H1 (cell line): ENCODE results near the gene ABHD12B. TPM values are rescaled to one million over a fixed set of nuclear protein-coding genes. Genes with fewer than 3 reads are reported as not detected.

Source experiments
- CTCF ChIA-PET: fragments of 300-600 bp; sonication (Branson Sonifier 250); formaldehyde crosslinking; loops from one replicate; lab custom pipeline; 2021; ENCODE audit not compliant: partially characterized antibody; lab: Charles Lee
- POLR2A ChIA-PET: fragments of 300-600 bp; sonication (Branson Sonifier 250); formaldehyde crosslinking; loops from one replicate; lab custom pipeline; 2021; ENCODE audit warnings: inconsistent platforms; ENCODE audit not compliant: partially characterized antibody; lab: Charles Lee
- DNase-seq, 2 experiments: peaks; one replicate each; pipeline versions ENCODE4 v3.0.0 to v3.0.0-alpha.2; 2010 to 2022; ENCODE audit warnings: low spot score in 2 of 2, low read depth in 1 of 2, mixed read lengths in 1 of 2
- FAIRE-seq: peaks from 2 replicates; lab custom pipeline; 2011; peaks lifted over from hg19 to GRCh38; lab: Jason Lieb, UNC
- H2AFZ ChIP-seq: 2 replicates; pipeline ENCODE4 v1.8.1; 2012; ENCODE audit warnings: low read length, inconsistent platforms
- H2AK5ac ChIP-seq: 2 replicates; pipeline ENCODE4 v1.6.1; 2013; ENCODE audit warnings: low read depth, low read length
- H2BK120ac ChIP-seq: replicated peaks from 2 replicates; pipeline ENCODE3; 2013; ENCODE audit warnings: low read depth, low read length, inconsistent platforms
- H2BK12ac ChIP-seq: 2 replicates; pipeline ENCODE4 v1.6.1; 2013; ENCODE audit warnings: low read depth, low read length
- H2BK15ac ChIP-seq: 2 replicates; pipeline ENCODE4 v1.6.1; 2013; ENCODE audit warnings: low read length
- H2BK20ac ChIP-seq: 2 replicates; pipeline ENCODE4 v1.6.1; 2013; ENCODE audit warnings: low read length
- H2BK5ac ChIP-seq: 2 replicates; pipeline ENCODE4 v1.6.1; 2013; ENCODE audit warnings: low read depth, low read length
- H3K14ac ChIP-seq: 2 replicates; pipeline ENCODE4 v1.6.1; 2013; ENCODE audit warnings: inconsistent platforms; ENCODE audit not compliant: insufficient read length
- H3K18ac ChIP-seq: 2 replicates; pipeline ENCODE4 v1.6.1; 2013; ENCODE audit warnings: low read length; ENCODE audit errors: extremely low read depth
- H3K23ac ChIP-seq: 2 replicates; pipeline ENCODE4 v1.6.1; 2013; ENCODE audit warnings: inconsistent platforms; ENCODE audit not compliant: insufficient read length
- H3K23me2 ChIP-seq: 2 replicates; pipeline ENCODE4 v1.6.1; 2013; ENCODE audit warnings: low read depth, low read length
- H3K27ac ChIP-seq: 2 replicates; pipeline ENCODE4 v1.6.1; 2011; ENCODE audit warnings: low read depth, low read length, inconsistent platforms
- H3K27me3 ChIP-seq, 4 experiments: replicated peaks in 1 of 4; 1 replicate in 1 of 4; 2 replicates in 3 of 4; pipeline versions ENCODE4 v1.6.1 to v1.8.1; 2011 to 2013; ENCODE audit warnings: low read length in 3 of 4, mild to moderate bottlenecking in 3 of 4, inconsistent platforms in 2 of 4, mixed read lengths in 2 of 4, moderate library complexity in 1 of 4; ENCODE audit not compliant: control insufficient read depth in 3 of 4, insufficient read depth in 3 of 4; ENCODE audit errors: extremely low read depth in 1 of 4
- H3K36me3 ChIP-seq, 4 experiments: 2 replicates each; pipeline versions ENCODE4 v1.6.1 to v1.8.1; 2011 to 2013; ENCODE audit warnings: mild to moderate bottlenecking in 4 of 4, low read length in 3 of 4, moderate library complexity in 2 of 4, control low read depth in 1 of 4, inconsistent platforms in 1 of 4; ENCODE audit not compliant: insufficient read depth in 4 of 4, control insufficient read depth in 2 of 4
- H3K4ac ChIP-seq: replicated peaks from 2 replicates; pipeline ENCODE3; 2013; ENCODE audit warnings: low read length, low read depth, mixed read lengths, inconsistent platforms; ENCODE audit not compliant: insufficient read length
- H3K4me1 ChIP-seq, 4 experiments: replicated peaks in 1 of 4; 1 replicate in 1 of 4; 2 replicates in 3 of 4; pipeline versions ENCODE4 v1.6.1 to v1.8.1; 2011 to 2013; ENCODE audit warnings: low read length in 3 of 4, inconsistent platforms in 2 of 4, mixed read lengths in 1 of 4; ENCODE audit not compliant: insufficient read depth in 4 of 4, control insufficient read depth in 3 of 4
- H3K4me2 ChIP-seq, 2 experiments: 2 replicates each; pipeline versions ENCODE4 v1.6.1 to v1.8.1; 2011 to 2013; ENCODE audit warnings: low read depth in 2 of 2, low read length in 2 of 2, control low read depth in 1 of 2, inconsistent platforms in 1 of 2, mild to moderate bottlenecking in 1 of 2; ENCODE audit not compliant: insufficient read depth in 1 of 2
- H3K4me3 ChIP-seq, 4 experiments: fragments of 200-600, 300-600 bp in 1 of 4; sonication (generic), shearing (Covaris generic), sonication (Bioruptor Twin) in 1 of 4; 2 replicates each; pipeline versions ENCODE4 v1.5.1 to v1.8.1; 2011 to 2016; ENCODE audit warnings: low read length in 4 of 4, low read depth in 3 of 4, control low read depth in 2 of 4, inconsistent platforms in 2 of 4, mild to moderate bottlenecking in 2 of 4, mixed read lengths in 1 of 4, moderate library complexity in 1 of 4; ENCODE audit not compliant: insufficient read depth in 2 of 4; ENCODE audit errors: extremely low read depth in 1 of 4
- H3K56ac ChIP-seq: replicated peaks from 2 replicates; pipeline ENCODE3; 2013; ENCODE audit warnings: low read depth, mild to moderate bottlenecking, mixed read lengths, low read length, inconsistent platforms; ENCODE audit not compliant: insufficient read length
- H3K79me1 ChIP-seq: 2 replicates; pipeline ENCODE4 v1.6.1; 2013; ENCODE audit warnings: low read depth, low read length, control low read depth
- H3K79me2 ChIP-seq, 2 experiments: 2 replicates each; pipeline versions ENCODE4 v1.6.1 to v1.8.1; 2012 to 2013; ENCODE audit warnings: low read length in 2 of 2, mild to moderate bottlenecking in 2 of 2, inconsistent platforms in 1 of 2; ENCODE audit not compliant: insufficient read depth in 2 of 2, control insufficient read depth in 1 of 2
- H3K9ac ChIP-seq, 4 experiments: replicated peaks in 1 of 4; 1 replicate in 1 of 4; 2 replicates in 3 of 4; pipeline versions ENCODE4 v1.6.1 to v1.8.1; 2011 to 2013; ENCODE audit warnings: low read depth in 3 of 4, low read length in 3 of 4, control low read depth in 2 of 4, mild to moderate bottlenecking in 2 of 4, moderate library complexity in 2 of 4, inconsistent platforms in 1 of 4; ENCODE audit errors: extremely low read depth in 1 of 4
- H3K9me3 ChIP-seq, 2 experiments: 2 replicates each; pipeline versions ENCODE4 v1.6.1 to v1.8.1; 2012 to 2013; ENCODE audit warnings: mild to moderate bottlenecking in 2 of 2, moderate library complexity in 2 of 2, control low read depth in 1 of 2, inconsistent platforms in 1 of 2, low read depth in 1 of 2, low read length in 1 of 2, mixed read lengths in 1 of 2; ENCODE audit not compliant: insufficient read depth in 2 of 2
- H4K20me1 ChIP-seq, 2 experiments: replicated peaks in 1 of 2; 2 replicates each; pipeline versions ENCODE3 to v1.8.1; 2011 to 2013; ENCODE audit warnings: inconsistent platforms in 2 of 2, low read length in 2 of 2, mild to moderate bottlenecking in 1 of 2; ENCODE audit not compliant: insufficient read depth in 2 of 2, control insufficient read depth in 1 of 2
- H4K5ac ChIP-seq: 2 replicates; pipeline ENCODE4 v1.6.1; 2013; ENCODE audit warnings: low read length, low read depth, mixed read lengths, inconsistent platforms; ENCODE audit not compliant: insufficient read length
- H4K8ac ChIP-seq: 2 replicates; pipeline ENCODE4 v1.8.0; 2013; ENCODE audit warnings: mild to moderate bottlenecking, moderate library complexity, low read length, inconsistent platforms; ENCODE audit not compliant: insufficient read depth; ENCODE audit errors: extremely low read depth
- H4K91ac ChIP-seq: replicated peaks from 2 replicates; pipeline ENCODE3; 2013; ENCODE audit warnings: low read length, mixed read lengths, inconsistent platforms; ENCODE audit not compliant: insufficient read length
- CTCF ChIP-seq, 3 experiments: IDR thresholded peaks; 1 replicate in 2 of 3; 2 replicates in 1 of 3; pipeline versions ENCODE4 v1.5.1 to v1.6.1; 2011; ENCODE audit warnings: low read length in 3 of 3, mild to moderate bottlenecking in 3 of 3, inconsistent platforms in 2 of 3, low read depth in 1 of 3, moderate library complexity in 1 of 3; ENCODE audit not compliant: insufficient read depth in 1 of 3; ENCODE audit errors: control extremely low read depth in 1 of 3
- EP300 ChIP-seq, 2 experiments: IDR thresholded peaks; 1 replicate in 1 of 2; 2 replicates in 1 of 2; pipeline ENCODE4 v1.6.1; 2011 to 2012; ENCODE audit warnings: low read depth in 2 of 2, low read length in 2 of 2, mild to moderate bottlenecking in 2 of 2, borderline replicate concordance in 1 of 2, inconsistent platforms in 1 of 2, moderate library complexity in 1 of 2
- GABPA ChIP-seq: IDR thresholded peaks from 2 replicates; pipeline ENCODE4 v1.6.1; 2011; ENCODE audit warnings: mild to moderate bottlenecking, low read length, moderate library complexity, borderline replicate concordance; ENCODE audit not compliant: insufficient read depth
- KDM1A ChIP-seq: fragments of 200-600, 300-600 bp; sonication (generic); IDR thresholded peaks from 2 replicates; pipeline ENCODE4 v1.7.1; 2016; ENCODE audit warnings: mild to moderate bottlenecking, low read length, borderline replicate concordance
- MAX ChIP-seq: IDR thresholded peaks from 2 replicates; pipeline ENCODE4 v1.6.1; 2012; ENCODE audit warnings: inconsistent platforms
- SP2 ChIP-seq: IDR thresholded peaks from 2 replicates; pipeline ENCODE4 v1.6.1; 2012; ENCODE audit warnings: mild to moderate bottlenecking, low read length, inconsistent platforms
- WGBS, 2 experiments: shearing (Covaris generic) in 1 of 2; methylation state at CpG; one replicate each; pipeline versions ENCODE4 v1.1.6 to v1.1.7; 2013 to 2015; ENCODE audit warnings: low lambda C conversion rate in 2 of 2, mixed read lengths in 2 of 2, inconsistent platforms in 1 of 2, low coverage in 1 of 2, missing lambda C conversion rate in 1 of 2; ENCODE audit not compliant: insufficient replicate concordance in 2 of 2, insufficient coverage in 1 of 2, insufficient read length in 1 of 2; ENCODE audit errors: extremely low coverage in 1 of 2, missing lambda C conversion rate in 1 of 2; 5-methylcytosine and 5-hydroxymethylcytosine counted together
- polyA plus RNA-seq, 7 experiments: library from polyadenylated mRNA; depleted of rRNA in 3 of 7; stranded (reverse) in 5 of 7; unstranded in 2 of 7; fragments of >200 nt in 5 of 7; fragments of 200-250 nt in 2 of 7; gene quantifications; 1 replicate in 5 of 7; 2 replicates in 1 of 7; 4 replicates in 1 of 7; pipeline versions ENCODE4 v1.2.1 to v1.2.3, GENCODE V29; 2011 to 2013; ENCODE audit warnings: missing spikeins in 2 of 7, mixed read lengths in 2 of 7
- total RNA-seq: library from RNA; stranded (reverse); fragmentation: NEBNext Ultra II Directional; extraction: Animal tissue kit (Norgen Biotek cat#: 25700); gene quantifications from 2 replicates; pipeline ENCODE4 v1.2.1, GENCODE V29; 2021

Gene ABHD12B
- total and polyA plus RNA-seq, 2 of the 8 experiments (the other 6 are each of a cell fraction or from before 2014, with no cell fraction given): 4.0 to 102 TPM

- no peaks in the 10 kb centered on the region for H3K27me3 ChIP-seq
- H3K56ac ChIP-seq: no peak overlapping the region
- no peaks in the 10 kb centered on the region for H3K79me2 ChIP-seq
- no peaks in the 10 kb centered on the region for H3K79me1 ChIP-seq
- H3K27ac ChIP-seq: no peak overlapping the region
- H2AFZ ChIP-seq: no peak overlapping the region
- no peak overlapping the region for H3K14ac ChIP-seq
- no peaks in the 10 kb centered on the region for H3K9me3 ChIP-seq
- no peaks in the 10 kb centered on the region for H3K4me1 ChIP-seq
- H3K23ac ChIP-seq: no peak overlapping the region
- TF ChIP-seq MAX (no peak), KDM1A (no peak), EP300 (IDR thresholded peaks at IDR 0.05; ENCODE audit: borderline replicate concordance in 1 of 2, low read depth in 2 of 2, low read length in 2 of 2) (no peak), GABPA (no peak), CTCF (IDR thresholded peaks at IDR 0.05; ENCODE audit: control extremely low read depth in 1 of 3, insufficient read depth in 1 of 3, low read depth in 1 of 3, low read length in 3 of 3) (no peak), SP2 (no peak)
- TF ChIP-seq, all 59 proteins: peak for 0
- Histone ChIP-seq H2BK15ac (no peak overlapping the region), H2BK120ac (no peak overlapping the region), H3K18ac (no peak overlapping the region), H4K20me1 (no peaks in the 10 kb centered on the region), H2BK12ac (no peak overlapping the region), H3K4ac (no peak overlapping the region), H3K4me3 (no peak overlapping the region), H2BK5ac (no peak overlapping the region), H3K4me2 (no peak overlapping the region), H4K5ac (no peak overlapping the region), H3K9ac (no peak overlapping the region), H4K91ac (no peak overlapping the region), H2AK5ac (no peak overlapping the region), H2BK20ac (no peak overlapping the region), H3K23me2 (no peaks in the 10 kb centered on the region), H4K8ac (no peak overlapping the region), H3K36me3 (no peaks in the 10 kb centered on the region)
- ChIA-PET POLR2A (no interaction called here), CTCF (interaction anchor here (0.9 to 3.3 kb wide), 2 partner anchors 19 kb away, joined by 3 to 19 read pairs; no protein-coding TSS in a partner anchor)
- WGBS, 2 experiments: 88% methylated on average over 5 of the region's 5 CpGs; no CpG with 5 or more reads in 1 of the 2 experiments
- no peak for DNase-seq
- no peak for FAIRE-seq
These were observed 32.2 kb upstream of the ABHD12B start for GRCh38 chr14:50839691-50840090.
